OCI-LY3 (cell line): ENCODE results near the gene LRRC7.

ENCODE experiments used
- H2AFZ ChIP-seq: fragments of 200-600, 300-600 bp; shearing (Covaris generic); 2 replicates; pipeline ENCODE4 v1.6.0; 2014; ENCODE audit warnings: antibody characterized with exemption, low read depth, low read length
- H3K27ac ChIP-seq: fragments of 200-600, 300-600 bp; sonication (generic); 2 replicates; pipeline ENCODE4 v1.5.1; 2014; ENCODE audit warnings: mild to moderate bottlenecking, low read length, moderate library complexity, mixed read lengths
- H3K27me3 ChIP-seq: fragments of 200-600, 300-600 bp; sonication (generic); 2 replicates; pipeline ENCODE4 v1.6.1; 2014; ENCODE audit warnings: low read depth, low read length, mixed read lengths
- H3K36me3 ChIP-seq: fragments of 200-600, 300-600 bp; sonication (generic); replicated peaks from 2 replicates; pipeline ENCODE3; 2014; ENCODE audit warnings: low read depth, low read length, mixed read lengths
- H3K4me1 ChIP-seq: fragments of 300-600, 200-600 bp; sonication (generic); 2 replicates; pipeline ENCODE4 v1.6.1; 2014; ENCODE audit warnings: low read length, mixed read lengths
- H3K4me2 ChIP-seq: fragments of 200-600, 300-600 bp; sonication (generic); 2 replicates; pipeline ENCODE4 v1.6.1; 2014; ENCODE audit warnings: low read length, mixed read lengths
- H3K4me3 ChIP-seq: fragments of 300-600, 200-600 bp; sonication (generic); 2 replicates; pipeline ENCODE4 v1.5.1; 2014; ENCODE audit warnings: antibody characterized with exemption, mild to moderate bottlenecking, low read length, moderate library complexity
- H3K79me2 ChIP-seq: fragments of 300-600, 200-600 bp; shearing (Covaris generic); 2 replicates; pipeline ENCODE4 v1.6.1; 2014; ENCODE audit warnings: mild to moderate bottlenecking, low read length, mixed read lengths
- H3K9ac ChIP-seq: fragments of 300-600, 200-600 bp; shearing (Covaris generic); 2 replicates; pipeline ENCODE4 v1.6.0; 2014; ENCODE audit warnings: mild to moderate bottlenecking, low read length, moderate library complexity
- H3K9me3 ChIP-seq: fragments of 200-600, 300-600 bp; shearing (Covaris generic); 2 replicates; pipeline ENCODE4 v1.6.1; 2014; ENCODE audit warnings: low read length, mixed read lengths; ENCODE audit not compliant: insufficient read depth
- H4K20me1 ChIP-seq: fragments of 200-600, 300-600 bp; sonication (generic); 2 replicates; pipeline ENCODE4 v1.6.1; 2016; ENCODE audit warnings: low read length, mixed read lengths; ENCODE audit not compliant: insufficient read depth
- CTCF ChIP-seq: fragments of 200-600, 300-600 bp; sonication (generic); IDR thresholded peaks from 2 replicates; pipeline ENCODE4 v1.5.1; 2014; ENCODE audit warnings: antibody characterized with exemption, low read length, low read depth
- EZH2phosphoT487 ChIP-seq: fragments of 200-600 bp; shearing (Covaris generic); IDR thresholded peaks from 2 replicates; pipeline ENCODE4 v1.6.1; 2018; ENCODE audit warnings: antibody characterized with exemption, mixed run types, low read depth

The LRRC7 gene

DNA sequence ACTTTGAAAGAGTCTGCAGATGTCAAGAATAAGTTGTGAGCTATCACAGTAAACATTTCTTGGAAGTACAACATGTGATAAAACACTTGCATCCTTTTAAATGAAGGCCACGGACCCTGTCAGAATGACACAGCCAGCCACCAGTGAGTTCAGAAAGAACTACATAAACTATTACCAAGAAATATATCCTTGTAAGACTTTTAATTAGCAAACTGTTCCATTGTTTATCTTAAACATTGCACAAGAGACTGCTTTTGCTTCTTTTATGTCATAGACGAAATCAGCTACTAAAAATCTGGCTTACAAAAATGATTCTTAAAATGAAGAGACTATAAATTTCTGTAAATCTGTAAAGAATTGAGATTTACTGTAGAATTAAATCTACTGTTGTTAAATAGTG is 17.9 kb downstream of the LRRC7 start:
- TF ChIP-seq EZH2phosphoT487 (no peak), CTCF (no peak)
- H3K27ac ChIP-seq: no peak overlapping the region
- H3K4me2 ChIP-seq: no peak overlapping the region
- H3K79me2 ChIP-seq: no peaks in the 10 kb centered on the region
- no peak overlapping the region for H3K9ac ChIP-seq
- H2AFZ ChIP-seq: no peak overlapping the region
- no peaks in the 10 kb centered on the region for H3K4me1 ChIP-seq
- no peaks in the 10 kb centered on the region for H4K20me1 ChIP-seq
- no peak overlapping the region for H3K4me3 ChIP-seq
- no peaks in the 10 kb centered on the region for H3K9me3 ChIP-seq
- H3K36me3 ChIP-seq: no peaks in the 10 kb centered on the region
- H3K27me3 ChIP-seq: no peaks in the 10 kb centered on the region

- no peaks in the 10 kb centered on the region for H3K4me1 ChIP-seq
- no peaks in the 10 kb centered on the region for H4K20me1 ChIP-seq
- H3K9ac ChIP-seq: no peak overlapping the region
- H3K4me2 ChIP-seq: no peak overlapping the region
- no peaks in the 10 kb centered on the region for H3K9me3 ChIP-seq
- H3K36me3 ChIP-seq: no peaks in the 10 kb centered on the region
- H3K27ac ChIP-seq: no peak overlapping the region
- H3K27me3 ChIP-seq: no peaks in the 10 kb centered on the region
- H2AFZ ChIP-seq: no peak overlapping the region
- H3K4me3 ChIP-seq: no peak overlapping the region
- H3K79me2 ChIP-seq: no peaks in the 10 kb centered on the region
- no peak for TF ChIP-seq CTCF
- TF ChIP-seq EZH2phosphoT487: no peak
Measured at GRCh38 chr1:69587391-69587790, 19.7 kb downstream of the LRRC7 start.

DNA sequence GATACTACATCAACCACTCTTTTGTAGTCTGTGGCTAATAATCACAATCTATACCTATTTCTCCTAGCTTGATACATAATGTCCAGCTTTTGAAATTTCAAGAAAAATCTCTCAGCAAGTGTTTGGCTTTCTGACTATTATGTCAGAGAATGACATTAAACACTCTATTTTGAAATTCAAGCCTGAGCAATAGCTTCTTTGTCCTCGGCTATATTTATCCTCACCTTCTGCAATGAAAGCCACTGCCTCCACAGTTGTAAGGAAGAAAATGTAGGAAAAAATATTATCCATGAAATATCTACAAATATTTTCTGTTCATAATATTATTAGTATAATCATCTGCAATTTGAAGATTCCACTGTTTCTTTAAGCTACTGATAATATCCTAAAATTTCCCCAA is 22.1 kb downstream of the LRRC7 start:
- Histone ChIP-seq H3K27ac (no peak overlapping the region), H4K20me1 (no peaks in the 10 kb centered on the region), H3K4me1 (no peaks in the 10 kb centered on the region), H3K79me2 (no peaks in the 10 kb centered on the region), H3K27me3 (no peaks in the 10 kb centered on the region), H3K4me3 (no peak overlapping the region), H3K9ac (no peak overlapping the region), H2AFZ (no peak overlapping the region), H3K4me2 (no peak overlapping the region), H3K9me3 (no peaks in the 10 kb centered on the region), H3K36me3 (no peaks in the 10 kb centered on the region)
- TF ChIP-seq EZH2phosphoT487: no peak
- TF ChIP-seq CTCF: no peak

GRCh38 chr1:69592341-69592740 is 24.6 kb downstream of the LRRC7 start:
- no peak overlapping the region for H2AFZ ChIP-seq
- H4K20me1 ChIP-seq: no peaks in the 10 kb centered on the region
- H3K4me2 ChIP-seq: no peak overlapping the region
- no peak overlapping the region for H3K9ac ChIP-seq
- H3K79me2 ChIP-seq: no peaks in the 10 kb centered on the region
- H3K4me3 ChIP-seq: no peak overlapping the region
- no peaks in the 10 kb centered on the region for H3K4me1 ChIP-seq
- H3K27me3 ChIP-seq: no peaks in the 10 kb centered on the region
- TF ChIP-seq CTCF (no peak), EZH2phosphoT487 (no peak)
- no peaks in the 10 kb centered on the region for H3K36me3 ChIP-seq
- H3K27ac ChIP-seq: no peak overlapping the region
- no peaks in the 10 kb centered on the region for H3K9me3 ChIP-seq
